ENCODE data around the gene DIO1.

Gene DIO1

GRCh38 chr1:53946252-53947171, 52.5 kb downstream of the DIO1 start, which contains the start of gene LRRC42:
Gene LRRC42 (plus strand): TSS chr1:53946350. CDS start chr1:53952000, 5,650 bp downstream.
- peak within 1 kb of the TSS; percentile 81 for H3K9ac ChIP-seq
- TF ChIP-seq Cebpa-rat (IDR thresholded peaks at IDR 0.05), result no peak
- no peaks in the 10 kb centered on the region for H3K27me3 ChIP-seq
- peaks cover 35% of the 10 kb centered on the region for H4K20me1 ChIP-seq
- H3K4me3 ChIP-seq, result peak within 1 kb of the TSS; percentile 83
- H3K4me2 ChIP-seq, result peak within 1 kb of the TSS; percentile 95
- H3K27ac ChIP-seq, result peak within 1 kb of the TSS; percentile 76
- peaks cover 53% of the 10 kb centered on the region for H3K4me1 ChIP-seq
- H3K36me3 ChIP-seq, result peaks cover 16% of the 10 kb centered on the region; the same call in 1 of the 2 replicates
- no peaks in the 10 kb centered on the region for H3K9me3 ChIP-seq

GRCh38 chr1:53947172-53947907, 53.4 kb downstream of the DIO1 start:
- H3K36me3 ChIP-seq, result peaks cover 25% of the 10 kb centered on the region
- H3K27me3 ChIP-seq, result no peaks in the 10 kb centered on the region
- H3K4me3 ChIP-seq, result peak overlapping the region; percentile 83
- 0 out of 2 replicates have a peak overlapping the region, but pooled peaks have one; percentile 56 for H3K27ac ChIP-seq
- no peak for TF ChIP-seq Cebpa-rat (IDR thresholded peaks at IDR 0.05)
- peak overlapping the region; percentile 84 for H3K4me2 ChIP-seq
- peaks cover 53% of the 10 kb centered on the region for H3K4me1 ChIP-seq
- H4K20me1 ChIP-seq, result peaks cover 43% of the 10 kb centered on the region
- no peaks in the 10 kb centered on the region for H3K9me3 ChIP-seq
- peak overlapping the region; percentile 71 for H3K9ac ChIP-seq

GRCh38 chr1:53948291-53948690, 54.3 kb downstream of the DIO1 start:
- Histone ChIP-seq H3K4me2 (peak overlapping the region; percentile 84; the same call in 1 of the 2 replicates), H4K20me1 (peaks cover 43% of the 10 kb centered on the region), H3K27ac (no peak overlapping the region), H3K9ac (no peak overlapping the region), H3K36me3 (peaks cover 34% of the 10 kb centered on the region), H3K27me3 (no peaks in the 10 kb centered on the region), H3K4me3 (no peak overlapping the region), H3K9me3 (no peaks in the 10 kb centered on the region), H3K4me1 (peaks cover 52% of the 10 kb centered on the region)
- TF ChIP-seq Cebpa-rat (IDR thresholded peaks at IDR 0.05), result no peak

- Histone ChIP-seq H3K4me2 (no peak overlapping the region), H3K4me3 (no peak overlapping the region), H3K27me3 (no peaks in the 10 kb centered on the region), H3K9me3 (no peaks in the 10 kb centered on the region), H3K27ac (no peak overlapping the region), H3K9ac (peak overlapping the region; percentile 45), H3K4me1 (peaks cover 42% of the 10 kb centered on the region), H3K36me3 (peaks cover 44% of the 10 kb centered on the region), H4K20me1 (peaks cover 43% of the 10 kb centered on the region)
- TF ChIP-seq Cebpa-rat (IDR thresholded peaks at IDR 0.05), result no peak
These were observed 55.3 kb downstream of the DIO1 start for GRCh38 chr1:53949023-53949990.

- Histone ChIP-seq H3K4me3 (no peak overlapping the region), H3K27ac (no peak overlapping the region), H3K27me3 (no peaks in the 10 kb centered on the region), H3K9me3 (no peaks in the 10 kb centered on the region), H3K9ac (no peak overlapping the region), H3K4me2 (no peak overlapping the region), H4K20me1 (peaks cover 43% of the 10 kb centered on the region), H3K36me3 (peaks cover 64% of the 10 kb centered on the region), H3K4me1 (peaks cover 33% of the 10 kb centered on the region)
- no peak for TF ChIP-seq Cebpa-rat (IDR thresholded peaks at IDR 0.05)
These were observed 57.7 kb downstream of the DIO1 start for GRCh38 chr1:53951697-53952096.

GRCh38 chr1:53954128-53954527, 60.1 kb downstream of the DIO1 start:
- peaks cover 9% of the 10 kb centered on the region for H3K4me1 ChIP-seq
- no peak overlapping the region for H3K9ac ChIP-seq
- no peak overlapping the region for H3K4me3 ChIP-seq
- H3K9me3 ChIP-seq, result no peaks in the 10 kb centered on the region
- H3K4me2 ChIP-seq, result no peak overlapping the region
- no peak overlapping the region for H3K27ac ChIP-seq
- TF ChIP-seq Cebpa-rat (IDR thresholded peaks at IDR 0.05), result no peak
- H3K36me3 ChIP-seq, result peaks cover 84% of the 10 kb centered on the region
- H3K27me3 ChIP-seq, result no peaks in the 10 kb centered on the region
- H4K20me1 ChIP-seq, result peaks cover 25% of the 10 kb centered on the region

- TF ChIP-seq Cebpa-rat (IDR thresholded peaks at IDR 0.05), result no peak
- no peak overlapping the region for H3K4me2 ChIP-seq
- no peaks in the 10 kb centered on the region for H3K27me3 ChIP-seq
- H4K20me1 ChIP-seq, result 0 out of 2 replicates have a peak, but pooled peaks cover 7% of the 10 kb centered on the region
- no peak overlapping the region for H3K9ac ChIP-seq
- H3K4me3 ChIP-seq, result no peak overlapping the region
- H3K4me1 ChIP-seq, result no peaks in the 10 kb centered on the region
- no peak overlapping the region for H3K27ac ChIP-seq
- no peaks in the 10 kb centered on the region for H3K9me3 ChIP-seq
- peaks cover 89% of the 10 kb centered on the region for H3K36me3 ChIP-seq
These were observed 62.6 kb downstream of the DIO1 start for GRCh38 chr1:53956308-53957168.

GRCh38 chr1:53957194-53957818, 63.3 kb downstream of the DIO1 start:
- no peaks in the 10 kb centered on the region for H4K20me1 ChIP-seq
- H3K27ac ChIP-seq, result no peak overlapping the region
- TF ChIP-seq Cebpa-rat (IDR thresholded peaks at IDR 0.05), result no peak
- peaks cover 89% of the 10 kb centered on the region for H3K36me3 ChIP-seq
- H3K27me3 ChIP-seq, result no peaks in the 10 kb centered on the region
- no peak overlapping the region for H3K4me3 ChIP-seq
- no peak overlapping the region for H3K4me2 ChIP-seq
- no peak overlapping the region for H3K9ac ChIP-seq
- no peaks in the 10 kb centered on the region for H3K4me1 ChIP-seq
- no peaks in the 10 kb centered on the region for H3K9me3 ChIP-seq

Measured in BLaER1 (cell line).